Stomach (tissue), 4 donors: ENCODE data around the gene BCORL1.

ENCODE experiments used
- POLR2A ChIP-seq, 4 donors: fragments of 450-650 bp; IDR thresholded peaks; one replicate each; pipeline ENCODE4 v1.6.1; 2016; ENCODE audit warnings: antibody characterized with exemption in 4 of 4, control low read depth in 2 of 4, mild to moderate bottlenecking in 1 of 4, moderate library complexity in 1 of 4
- TF ChIP-seq, protein P1 (sequence below), 7 experiments: fragments of 450-650 bp in 4 of 7; fragments of 200-600 bp in 3 of 7; sonication (generic) in 3 of 7; IDR thresholded peaks; one replicate each; pipeline ENCODE4 v1.5.1; 2016 to 2019; ENCODE audit warnings: antibody characterized with exemption in 7 of 7, control low read depth in 2 of 7, mild to moderate bottlenecking in 1 of 7

DNA sequence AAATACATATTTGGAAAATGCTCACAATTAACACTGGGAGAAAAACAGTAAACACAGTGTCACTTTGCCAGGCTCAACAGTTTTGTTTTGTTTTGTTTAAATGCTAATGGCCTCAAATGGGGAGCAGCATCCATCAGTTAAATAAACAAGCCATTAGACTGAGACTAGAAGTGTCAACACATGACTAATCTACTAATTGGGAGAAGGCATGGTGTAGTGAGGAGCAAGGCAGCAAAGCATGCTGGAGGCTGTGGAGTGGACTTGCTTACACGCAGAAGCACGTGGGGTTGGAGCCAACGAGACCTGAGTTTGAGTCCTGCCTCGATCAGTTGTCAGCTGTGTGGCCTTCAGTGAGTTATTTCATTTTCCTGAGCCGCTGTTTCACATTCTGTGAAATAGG, 47.5 kb upstream of the BCORL1 start:
- TF ChIP-seq POLR2A (IDR thresholded peaks at IDR 0.05), result no peak
- TF ChIP-seq, protein P1, sequence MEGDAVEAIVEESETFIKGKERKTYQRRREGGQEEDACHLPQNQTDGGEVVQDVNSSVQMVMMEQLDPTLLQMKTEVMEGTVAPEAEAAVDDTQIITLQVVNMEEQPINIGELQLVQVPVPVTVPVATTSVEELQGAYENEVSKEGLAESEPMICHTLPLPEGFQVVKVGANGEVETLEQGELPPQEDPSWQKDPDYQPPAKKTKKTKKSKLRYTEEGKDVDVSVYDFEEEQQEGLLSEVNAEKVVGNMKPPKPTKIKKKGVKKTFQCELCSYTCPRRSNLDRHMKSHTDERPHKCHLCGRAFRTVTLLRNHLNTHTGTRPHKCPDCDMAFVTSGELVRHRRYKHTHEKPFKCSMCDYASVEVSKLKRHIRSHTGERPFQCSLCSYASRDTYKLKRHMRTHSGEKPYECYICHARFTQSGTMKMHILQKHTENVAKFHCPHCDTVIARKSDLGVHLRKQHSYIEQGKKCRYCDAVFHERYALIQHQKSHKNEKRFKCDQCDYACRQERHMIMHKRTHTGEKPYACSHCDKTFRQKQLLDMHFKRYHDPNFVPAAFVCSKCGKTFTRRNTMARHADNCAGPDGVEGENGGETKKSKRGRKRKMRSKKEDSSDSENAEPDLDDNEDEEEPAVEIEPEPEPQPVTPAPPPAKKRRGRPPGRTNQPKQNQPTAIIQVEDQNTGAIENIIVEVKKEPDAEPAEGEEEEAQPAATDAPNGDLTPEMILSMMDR (IDR thresholded peaks at IDR 0.05), result no peak
